Psoas muscle (tissue), 8 donors: ENCODE measurements around the gene OR56A4. TPM values are rescaled to one million over a fixed set of nuclear protein-coding genes. Genes with fewer than 3 reads are reported as not detected.

Experiments used
- ATAC-seq, 4 donors: fragments of 200-7000 bp; cut with Tn5 transposase; one replicate each; pipeline ENCODE4 v1.9.1; 2020; ENCODE audit warnings: moderate library complexity in 3 of 4, mild to moderate bottlenecking in 2 of 4
- DNase-seq, 2 donors: peaks; one replicate each; pipeline ENCODE4 v3.0.0-alpha.2; 2020
- H3K27ac ChIP-seq: fragments of 200-600 bp; one replicate; pipeline ENCODE4 v1.8.0; 2022
- H3K27me3 ChIP-seq, 3 donors: fragments of 200-600 bp in 1 of 3; one replicate each; pipeline versions ENCODE4 v1.6.1 to v1.8.0; 2013 to 2022; ENCODE audit warnings: low read length in 2 of 3, mild to moderate bottlenecking in 2 of 3, moderate library complexity in 1 of 3; ENCODE audit not compliant: insufficient read depth in 3 of 3
- H3K36me3 ChIP-seq, 2 donors: fragments of 200-600 bp in 1 of 2; one replicate each; pipeline versions ENCODE4 v1.6.1 to v1.8.0; 2013 to 2022; ENCODE audit warnings: low read depth in 1 of 2, mild to moderate bottlenecking in 1 of 2, moderate library complexity in 1 of 2; ENCODE audit not compliant: insufficient read depth in 1 of 2
- H3K4me1 ChIP-seq: fragments of 200-600 bp; one replicate; pipeline ENCODE4 v1.8.0; 2022
- H3K4me3 ChIP-seq: fragments of 200-600 bp; one replicate; pipeline ENCODE4 v1.8.0; 2022; ENCODE audit warnings: mild to moderate bottlenecking
- H3K9me3 ChIP-seq: fragments of 200-600 bp; one replicate; pipeline ENCODE4 v1.8.0; 2022
- CTCF ChIP-seq: fragments of 200-600 bp; IDR thresholded peaks from one replicate; pipeline ENCODE4 v1.8.0; 2022; ENCODE audit warnings: antibody characterized with exemption
- WGBS, 3 donors: extraction: QIAGEN DNeasy Blood & Tissue Kit; methylation state at CpG; one replicate each; pipeline versions ENCODE4 v1.1.6 to v1.1.7; 2013; 5-methylcytosine and 5-hydroxymethylcytosine counted together
- intact Hi-C, 2 donors: fragments of 100-400 bp; cut with DNase I; formaldehyde crosslinking; loops; one replicate each; pipeline versions ENCODE4 v1.11.0 to v1.14.2; 2022
- polyA plus RNA-seq, 3 donors: library from polyadenylated mRNA; stranded (reverse); fragments of 200-250 nt; gene quantifications; one replicate each; pipeline ENCODE4 v1.2.3, GENCODE V29; 2013
- total RNA-seq, 4 donors: library from RNA; stranded (reverse); fragmentation: NEBNext Ultra II Directional in 2 of 4; extraction: Animal tissue kit (Norgen Biotek cat#: 25700) in 2 of 4; gene quantifications; one replicate each; pipeline versions ENCODE4 v1.2.1 to v1.2.4, GENCODE V29; 2021 to 2023
- donor health status: healthy with polysubstance abuse.
- donor health status: DM: no; HTN: no; CAD: no; lungs with moderate emphysema.
- donor health status: Bipolar disorder and iron deficiency.
- donor health status: healthy.
- donor health status: DM: yes; HTN: yes; CAD: no.
- donor health status: DM: no; HTN: no; CAD: no.
- donor health status: DM: no; HTN: no; CAD: no.
- donor health status: DM: yes; HTN: yes; CAD: no.

The OR56A4 gene
- total and polyA plus RNA-seq, 7 donors, result not detected

GRCh38 chr11:5992604-5993251, 14.0 kb downstream of the OR56A4 start:
- peak; percentile 45 for TF ChIP-seq CTCF
- Histone ChIP-seq H3K36me3 (no peaks in the 10 kb centered on the region), H3K9me3 (no peaks in the 10 kb centered on the region), H3K27ac (no peak overlapping the region), H3K4me1 (no peaks in the 10 kb centered on the region), H3K4me3 (no peak overlapping the region), H3K27me3 (no peaks in the 10 kb centered on the region)
- DNase-seq, result no peak
- no peak for ATAC-seq
- 40 to 48% (median 43%) methylated on average over 3 of the region's 3 CpGs for WGBS, 3 donors
- intact Hi-C loops, result no loop called here

DNA sequence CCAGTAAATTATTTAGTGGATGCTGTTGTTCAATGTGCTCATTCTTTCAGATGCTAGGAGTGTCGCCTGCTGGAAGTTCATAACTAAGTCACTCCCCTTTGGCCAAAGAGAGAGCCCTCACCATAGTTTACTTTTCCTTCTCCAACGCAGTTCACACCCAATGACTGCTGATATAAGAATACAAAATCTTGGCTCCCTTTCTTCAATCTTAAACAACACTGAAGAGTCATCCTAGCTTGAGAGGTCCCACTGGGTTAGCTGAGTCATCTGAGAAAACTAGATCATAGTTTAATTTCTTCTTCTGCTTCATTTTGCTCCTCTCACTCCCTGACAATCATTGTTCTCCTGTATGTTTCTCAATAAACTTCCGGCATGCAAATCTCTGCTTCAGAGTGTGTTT, 14.6 kb downstream of the OR56A4 start:
- 75 to 81% (median 75%) methylated on average over 3 of the region's 3 CpGs for WGBS, 3 donors
- Histone ChIP-seq H3K27me3 (no peaks in the 10 kb centered on the region), H3K36me3 (no peaks in the 10 kb centered on the region), H3K4me3 (no peak overlapping the region), H3K4me1 (no peaks in the 10 kb centered on the region), H3K9me3 (no peaks in the 10 kb centered on the region), H3K27ac (no peak overlapping the region)
- no peak for DNase-seq
- intact Hi-C loops, result no loop called here
- ATAC-seq, result no peak
- TF ChIP-seq CTCF, result no peak

DNA sequence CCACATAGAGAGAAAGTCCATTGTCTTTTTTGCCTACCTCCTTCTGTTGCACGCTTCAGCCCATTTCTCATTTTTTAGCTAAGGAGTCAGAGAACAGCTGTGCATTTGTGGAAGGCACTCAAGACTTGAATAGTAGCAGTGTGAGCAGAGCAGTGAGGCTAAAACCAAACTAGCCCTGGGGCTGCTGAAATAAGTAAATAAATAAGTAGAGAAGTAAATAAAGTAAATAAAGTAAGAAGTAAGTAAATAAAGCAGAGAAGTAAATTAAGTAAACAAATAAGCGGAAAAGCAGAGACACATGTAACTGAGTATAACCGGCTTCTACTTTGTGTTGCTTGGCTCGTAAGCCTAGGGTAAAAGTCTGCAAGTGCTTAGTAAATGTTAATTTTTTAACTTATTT, 17.5 kb downstream of the OR56A4 start:
- Histone ChIP-seq H3K4me3 (no peak overlapping the region), H3K27me3 (no peaks in the 10 kb centered on the region), H3K27ac (no peak overlapping the region), H3K36me3 (no peaks in the 10 kb centered on the region), H3K9me3 (no peaks in the 10 kb centered on the region), H3K4me1 (no peaks in the 10 kb centered on the region)
- intact Hi-C loops, result no loop called here
- WGBS, 3 donors, result 74 to 79% (median 78%) methylated on average over 4 of the region's 4 CpGs
- DNase-seq, result no peak
- TF ChIP-seq CTCF, result no peak
- ATAC-seq, result no peak

DNA sequence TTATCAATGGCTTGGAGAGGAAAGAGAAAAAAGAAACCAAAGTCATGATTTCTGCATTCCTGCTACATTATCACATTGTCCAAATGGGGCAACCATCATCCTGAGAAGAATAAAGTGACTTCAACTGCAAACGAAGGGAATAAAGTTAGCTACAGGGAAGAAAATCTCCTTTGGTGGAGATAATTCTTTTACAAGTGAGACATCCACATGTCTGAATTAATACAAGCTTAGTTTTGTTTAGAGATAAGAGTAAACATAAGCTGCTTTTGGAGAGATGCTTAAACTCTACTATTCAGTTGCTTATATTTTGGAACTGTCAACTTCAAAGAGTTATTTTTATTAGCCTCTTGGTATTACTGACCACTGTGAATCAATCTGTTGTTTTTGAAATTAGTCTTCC, 19.9 kb downstream of the OR56A4 start, which contains the start of gene OR52L1:
Gene OR52L1 (minus strand): TSS at position 101 of the 400 bp plus-strand sequence. CDS start 55 bp downstream, at position 46.
- intact Hi-C loops, result no loop called here
- 47 to 66% (median 48%) methylated on average over 1 of the region's 1 CpG for WGBS, 3 donors
- DNase-seq (no peak), ATAC-seq (no peak)
- no peaks in the 10 kb centered on the region for H3K27me3 ChIP-seq
- H3K4me3 ChIP-seq, result no peak within 1 kb of the TSS
- H3K4me1 ChIP-seq, result no peaks in the 10 kb centered on the region
- H3K9me3 ChIP-seq, result no peaks in the 10 kb centered on the region
- H3K27ac ChIP-seq, result no peak within 1 kb of the TSS
- no peaks in the 10 kb centered on the region for H3K36me3 ChIP-seq
- no peak for TF ChIP-seq CTCF

GRCh38 chr11:5983443-5983842, 23.3 kb downstream of the OR56A4 start:
- H3K4me1 ChIP-seq, result no peaks in the 10 kb centered on the region
- WGBS, 3 donors, result 20 to 37% (median 33%) methylated on average over 1 of the region's 1 CpG
- H3K27me3 ChIP-seq, result no peaks in the 10 kb centered on the region
- DNase-seq, result no peak
- no peak for TF ChIP-seq CTCF
- no peak for ATAC-seq
- H3K9me3 ChIP-seq, result no peaks in the 10 kb centered on the region
- no peaks in the 10 kb centered on the region for H3K36me3 ChIP-seq
- intact Hi-C loops, result no loop called here
- no peak overlapping the region for H3K27ac ChIP-seq
- H3K4me3 ChIP-seq, result no peak overlapping the region
